HG03521 (cell line): ENCODE results near the gene R3HCC1L.
"Not testable (repeated sequence)": the region's sequence is repeated elsewhere in the genome, so short reads cannot be mapped to it uniquely, and the experiment has no call there.

ENCODE experiments used
- ATAC-seq: cut with Tn5 transposase; IDR thresholded peaks from one replicate; pipeline ENCODE4 v1.9.1; 2021; ENCODE audit warnings: mild to moderate bottlenecking, moderate library complexity; ENCODE audit not compliant: unreplicated experiment

R3HCC1L gene

GRCh38 chr10:98170249-98171117 is 36.0 kb downstream of the R3HCC1L start:
- peak; percentile 58 for ATAC-seq

DNA sequence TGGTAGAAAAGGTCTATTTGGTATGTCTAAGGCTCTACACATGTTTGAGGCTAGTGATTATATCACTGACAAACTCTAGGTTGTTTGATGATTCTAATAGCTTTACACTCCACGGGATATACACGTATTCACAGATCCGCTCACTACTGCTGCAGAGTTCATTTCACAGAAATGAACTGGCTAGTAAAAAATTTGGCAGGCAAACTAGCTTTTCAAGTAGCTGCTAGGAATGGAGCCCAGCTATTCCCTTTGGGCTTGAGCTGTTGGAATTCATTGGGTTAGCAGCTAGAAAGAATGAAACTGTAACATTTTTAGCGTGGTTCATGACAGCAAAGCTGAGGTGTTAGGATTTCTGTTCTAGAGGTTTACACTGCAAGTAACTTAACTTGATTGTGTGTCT is 37.6 kb downstream of the R3HCC1L start:
- no peak for ATAC-seq

- no peak for ATAC-seq
Observed at GRCh38 chr10:98172495-98172894, 38.0 kb downstream of the R3HCC1L start.

- no peak for ATAC-seq
Observed at GRCh38 chr10:98173260-98173659, 38.8 kb downstream of the R3HCC1L start.

GRCh38 chr10:98182351-98182915 is 48.0 kb downstream of the R3HCC1L start:
- not testable (repeated sequence) for ATAC-seq

DNA sequence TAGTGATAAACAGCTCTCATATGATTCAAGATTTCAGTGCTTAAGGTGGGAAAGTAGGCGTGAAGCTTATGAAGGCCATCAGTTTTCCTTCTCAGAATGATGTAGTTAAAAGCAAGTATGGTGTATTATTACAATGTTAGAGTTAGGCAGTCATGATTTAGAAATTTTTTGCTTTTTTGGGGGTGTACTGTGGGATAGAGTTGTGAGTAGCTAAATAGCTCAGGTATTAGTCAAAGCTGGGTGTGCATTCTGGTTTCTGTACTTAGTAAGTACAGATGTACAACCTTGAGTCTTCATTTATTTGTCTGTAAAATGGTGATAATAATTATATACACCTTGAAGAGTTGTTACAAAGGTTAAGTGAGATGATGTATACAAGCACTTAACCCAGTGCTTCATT is 52.2 kb downstream of the R3HCC1L start:
- ATAC-seq, result no peak

GRCh38 chr10:98190773-98191172 is 56.3 kb downstream of the R3HCC1L start:
- not testable (repeated sequence) for ATAC-seq

DNA sequence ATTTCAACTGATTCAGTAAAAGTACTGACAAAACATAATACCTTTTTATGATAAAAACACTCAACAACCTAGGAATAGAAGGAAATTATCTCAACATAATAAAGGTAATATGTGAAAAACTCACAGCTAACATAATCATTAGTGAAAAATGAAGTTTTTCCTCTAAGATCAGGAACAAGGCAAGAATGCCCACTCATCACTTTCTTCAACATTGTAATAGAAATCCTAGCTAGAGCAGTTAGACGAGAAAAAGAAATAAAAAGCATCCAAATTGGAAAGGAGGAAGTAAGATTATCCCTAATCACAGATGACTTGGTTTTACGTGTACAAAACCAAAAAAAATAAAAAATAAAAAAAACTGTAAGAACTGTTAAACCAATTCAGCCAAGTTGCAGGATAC is 58.6 kb downstream of the R3HCC1L start:
- no peak for ATAC-seq

DNA sequence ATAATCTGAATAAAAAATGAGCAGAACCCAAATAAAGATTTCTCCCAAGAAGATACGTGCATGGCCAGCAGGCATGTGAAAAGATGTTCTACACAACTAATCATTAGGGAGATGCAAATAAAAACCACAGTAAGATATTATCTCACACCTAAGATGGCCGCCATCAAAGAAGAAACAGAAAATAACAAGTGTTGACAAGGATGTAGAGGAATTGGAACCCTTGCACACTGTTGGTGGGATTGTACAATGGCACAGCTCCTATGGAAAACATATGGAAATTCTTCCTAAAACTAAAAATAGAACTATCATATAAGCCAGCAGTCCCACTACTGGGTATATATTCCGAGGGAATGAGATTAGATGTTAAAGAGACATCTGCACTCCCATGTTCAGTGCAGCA is 60.2 kb downstream of the R3HCC1L start:
- ATAC-seq, result no peak

- no peak for ATAC-seq
Observed at GRCh38 chr10:98195120-98195519, 60.7 kb downstream of the R3HCC1L start.

- no peak for ATAC-seq
Observed at GRCh38 chr10:98196985-98197384, 62.5 kb downstream of the R3HCC1L start.

DNA sequence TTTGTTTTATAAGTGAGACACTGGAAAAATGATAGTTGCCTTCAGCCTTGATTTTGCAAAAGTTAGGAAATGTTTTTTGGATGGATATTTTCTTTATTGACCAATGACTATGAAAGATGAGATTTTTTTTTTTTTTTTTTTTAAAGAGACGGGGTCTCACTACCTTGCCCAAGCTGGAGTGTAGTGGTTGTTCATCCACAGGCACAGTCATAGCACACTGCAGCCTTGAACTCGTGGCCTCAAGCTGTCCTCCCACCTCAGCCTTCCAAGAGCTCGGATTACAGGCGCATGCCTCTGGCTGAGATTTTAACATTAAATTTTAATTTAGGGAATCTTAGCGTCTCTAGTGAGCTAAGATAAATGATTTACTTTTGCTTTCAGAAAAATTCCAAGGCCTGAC is 67.3 kb downstream of the R3HCC1L start:
- ATAC-seq, result no peak

GRCh38 chr10:98202378-98202777 is 67.9 kb downstream of the R3HCC1L start:
- no peak for ATAC-seq

- no peak for ATAC-seq
Observed at GRCh38 chr10:98205351-98205750, 70.9 kb downstream of the R3HCC1L start.

DNA sequence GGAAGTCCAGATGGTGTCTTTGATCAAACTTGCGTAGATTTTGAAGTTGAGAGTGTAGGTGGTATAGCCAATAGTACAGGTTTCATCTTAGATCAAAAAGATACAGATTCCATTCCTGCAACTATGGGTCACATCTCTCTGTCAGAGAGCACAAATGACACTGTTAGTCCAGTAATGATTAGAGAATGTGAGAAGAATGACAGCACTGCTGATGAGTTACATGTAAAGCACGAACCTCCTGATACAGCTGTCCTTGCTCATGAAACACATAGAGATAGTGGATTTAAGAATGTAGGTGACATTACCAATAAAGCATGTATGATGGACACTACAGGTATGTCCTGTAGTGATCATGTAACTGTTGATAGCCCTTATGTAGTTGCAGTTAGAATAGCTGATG is 74.5 kb downstream of the R3HCC1L start:
- no peak for ATAC-seq

GRCh38 chr10:98209441-98209840 is 75.0 kb downstream of the R3HCC1L start:
- no peak for ATAC-seq

DNA sequence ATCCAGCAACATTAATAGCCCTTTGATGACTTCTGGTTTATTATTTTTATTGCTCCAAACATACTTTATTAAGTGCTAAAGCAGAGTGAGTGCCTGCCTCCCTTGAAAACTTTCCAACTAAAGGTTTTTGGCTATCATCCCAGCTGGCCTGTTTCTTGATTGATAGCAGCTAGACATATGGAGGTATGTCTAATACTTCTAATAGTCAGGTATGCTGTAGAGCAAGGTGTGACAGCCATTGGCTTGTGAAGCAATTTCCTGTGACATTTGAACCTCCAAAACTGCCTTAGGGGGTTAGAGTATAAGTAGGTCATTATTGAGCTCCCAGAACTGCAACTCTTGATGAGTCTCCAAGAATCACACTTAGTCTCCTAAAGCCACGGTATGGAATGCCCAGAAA is 77.7 kb downstream of the R3HCC1L start:
- no peak for ATAC-seq

GRCh38 chr10:98213740-98214139 is 79.3 kb downstream of the R3HCC1L start:
- no peak for ATAC-seq

DNA sequence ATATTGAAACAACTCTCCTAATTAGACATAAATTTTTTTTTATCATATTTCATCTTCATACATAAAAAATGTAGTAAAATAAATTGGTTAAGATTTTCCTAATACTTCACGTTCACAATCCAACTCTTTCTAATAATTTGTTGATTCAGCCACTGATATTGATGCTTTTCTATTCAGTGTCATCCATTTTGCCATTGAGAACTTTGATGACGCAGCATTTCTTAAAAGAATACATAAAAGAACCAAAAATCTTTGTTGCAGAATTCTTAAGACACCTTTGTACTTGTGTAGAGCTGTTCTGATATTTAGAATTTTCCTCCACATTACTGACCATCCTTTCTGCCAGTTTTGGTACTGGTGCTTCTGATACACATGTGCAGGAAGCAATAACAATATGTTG is 80.9 kb downstream of the R3HCC1L start:
- ATAC-seq, result no peak

GRCh38 chr10:98217801-98218200 is 83.3 kb downstream of the R3HCC1L start:
- no peak for ATAC-seq

- ATAC-seq, result no peak
Observed at GRCh38 chr10:98223874-98224273, 89.4 kb downstream of the R3HCC1L start.

DNA sequence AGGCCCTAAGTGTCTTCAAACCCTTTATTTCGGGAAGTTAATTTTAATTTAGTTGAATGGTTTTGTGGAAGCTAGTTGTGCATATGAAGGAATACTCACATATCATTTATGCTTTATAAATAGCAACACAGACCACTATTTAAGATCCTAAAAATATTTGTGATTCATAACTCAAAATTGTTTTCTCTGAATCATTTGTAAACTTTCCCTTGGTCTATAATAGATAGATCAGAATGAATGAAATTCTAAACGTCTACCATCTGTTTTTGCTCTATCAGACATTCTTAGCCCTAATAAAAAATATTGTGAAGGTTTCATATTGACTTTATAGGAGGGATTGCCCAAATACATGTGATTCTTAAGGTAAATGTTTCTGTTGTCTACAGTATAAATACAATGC is 90.1 kb downstream of the R3HCC1L start:
- no peak for ATAC-seq

DNA sequence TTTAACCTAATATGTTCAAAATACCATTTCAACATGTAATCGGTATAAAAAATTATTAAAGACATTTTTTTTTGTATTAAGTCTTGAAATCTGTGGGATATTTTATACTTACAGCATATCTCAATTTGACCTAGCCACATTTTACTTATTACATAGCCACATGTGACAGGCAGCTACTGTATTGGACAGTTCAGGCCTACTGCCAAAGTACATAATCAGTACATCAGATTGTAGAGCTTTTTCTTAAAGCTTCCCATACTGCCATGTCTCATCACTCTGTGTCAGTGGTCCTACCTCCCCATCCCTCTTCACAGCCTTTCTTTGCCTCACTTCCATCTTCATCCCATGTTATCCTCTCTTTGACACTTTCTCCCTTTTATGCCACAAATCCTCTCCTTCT is 90.5 kb downstream of the R3HCC1L start:
- no peak for ATAC-seq
